IMR-90 (cell line): ENCODE data around the gene SLC15A3. TPM values are rescaled to one million over a fixed set of nuclear protein-coding genes. Genes with fewer than 3 reads are reported as not detected.

Source experiments
- ATAC-seq: fragments of 200-7000 bp; cut with Tn5 transposase; 2 replicates; pipeline ENCODE4 v1.9.1; 2020; ENCODE audit warnings: low read depth, mild to moderate bottlenecking, moderate library complexity
- BruUV-seq: library from RNA; stranded (reverse); fragments of 400-500 nt; replicated peaks from 2 replicates; lab custom pipeline; 2021; lab: Mats Ljungman, UMichigan
- CTCF ChIA-PET: fragments of 300-600 bp; formaldehyde crosslinking; extraction: SDS; loops from one replicate; lab custom pipeline; 2021; ENCODE audit warnings: antibody characterized with exemption; lab: Yijun Ruan, JAX
- POLR2A ChIA-PET: fragments of 300-600 bp; sonication (Branson Sonifier 250); formaldehyde crosslinking; loops from one replicate; lab custom pipeline; 2022; ENCODE audit warnings: antibody characterized with exemption; ENCODE audit not compliant: unreplicated experiment; lab: Charles Lee
- DNase-seq: peaks from one replicate; pipeline ENCODE4 v3.0.0; 2013
- H2AFZ ChIP-seq: replicated peaks from 2 replicates; pipeline ENCODE3; 2013; ENCODE audit warnings: low read length, mild to moderate bottlenecking; ENCODE audit not compliant: poor library complexity
- H2AK5ac ChIP-seq: 2 replicates; pipeline ENCODE4 v1.6.1; 2013; ENCODE audit warnings: low read depth, low read length, inconsistent platforms
- H2AK9ac ChIP-seq: replicated peaks from 2 replicates; pipeline ENCODE3; 2013; ENCODE audit warnings: mild to moderate bottlenecking, low read depth, low read length, moderate library complexity; ENCODE audit not compliant: poor library complexity
- H2BK120ac ChIP-seq: 2 replicates; pipeline ENCODE4 v1.6.1; 2013; ENCODE audit warnings: low read depth, low read length, inconsistent platforms
- H2BK15ac ChIP-seq: 3 replicates; pipeline ENCODE4 v1.6.1; 2013; ENCODE audit warnings: low read depth, low read length, inconsistent platforms
- H2BK20ac ChIP-seq: 2 replicates; pipeline ENCODE4 v1.6.1; 2013; ENCODE audit warnings: low read depth, mild to moderate bottlenecking, inconsistent platforms, low read length, moderate library complexity
- H2BK5ac ChIP-seq: 2 replicates; pipeline ENCODE4 v1.6.1; 2013; ENCODE audit warnings: mild to moderate bottlenecking, low read depth, low read length, inconsistent platforms; ENCODE audit not compliant: poor library complexity, severe bottlenecking
- H3K14ac ChIP-seq: replicated peaks from 2 replicates; pipeline ENCODE4 v1.6.1; 2013; ENCODE audit warnings: low read depth, low read length, inconsistent platforms
- H3K18ac ChIP-seq: 2 replicates; pipeline ENCODE4 v1.6.1; 2013; ENCODE audit warnings: low read depth, low read length, control low read depth
- H3K23ac ChIP-seq: 2 replicates; pipeline ENCODE4 v1.6.1; 2013; ENCODE audit warnings: low read depth, low read length, inconsistent platforms
- H3K27ac ChIP-seq: 2 replicates; pipeline ENCODE4 v1.5.1; 2013; ENCODE audit warnings: mild to moderate bottlenecking, control low read depth, low read length; ENCODE audit not compliant: insufficient read depth
- H3K27me3 ChIP-seq: 2 replicates; pipeline ENCODE4 v1.6.1; 2013; ENCODE audit warnings: low read length; ENCODE audit not compliant: control insufficient read depth, insufficient read depth
- H3K36me3 ChIP-seq: 2 replicates; pipeline ENCODE4 v1.6.1; 2013; ENCODE audit warnings: low read length, mixed read lengths; ENCODE audit not compliant: control insufficient read depth, insufficient read depth
- H3K4ac ChIP-seq: 2 replicates; pipeline ENCODE4 v1.6.1; 2013; ENCODE audit warnings: low read depth, low read length, inconsistent platforms
- H3K4me1 ChIP-seq: 2 replicates; pipeline ENCODE4 v1.6.1; 2013; ENCODE audit warnings: low read length, mixed read lengths; ENCODE audit not compliant: control insufficient read depth, insufficient read depth
- H3K4me2 ChIP-seq: 2 replicates; pipeline ENCODE4 v1.6.1; 2013; ENCODE audit warnings: low read depth, mild to moderate bottlenecking, control low read depth, low read length, moderate library complexity
- H3K4me3 ChIP-seq: 2 replicates; pipeline ENCODE4 v1.5.1; 2013; ENCODE audit warnings: low read depth, mild to moderate bottlenecking, control low read depth, low read length, moderate library complexity; ENCODE audit not compliant: insufficient read depth
- H3K56ac ChIP-seq: 2 replicates; pipeline ENCODE4 v1.6.1; 2013; ENCODE audit warnings: low read length, inconsistent platforms; ENCODE audit not compliant: insufficient read depth; ENCODE audit errors: extremely low read depth
- H3K79me1 ChIP-seq, 2 experiments: 2 replicates each; pipeline ENCODE4 v1.6.1; 2013; ENCODE audit warnings: low read length in 2 of 2, inconsistent platforms in 1 of 2, low read depth in 1 of 2
- H3K9ac ChIP-seq: 2 replicates; pipeline ENCODE4 v1.6.1; 2013; ENCODE audit warnings: low read depth, low read length, control low read depth
- H3K9me1 ChIP-seq: 2 replicates; pipeline ENCODE4 v1.6.1; 2013; ENCODE audit warnings: low read length, inconsistent platforms; ENCODE audit not compliant: insufficient read depth
- H3K9me3 ChIP-seq: 2 replicates; pipeline ENCODE4 v1.6.1; 2013; ENCODE audit warnings: low read length; ENCODE audit not compliant: control insufficient read depth, insufficient read depth
- H4K20me1 ChIP-seq: 2 replicates; pipeline ENCODE4 v1.6.1; 2013; ENCODE audit warnings: low read length, inconsistent platforms; ENCODE audit not compliant: insufficient read depth
- H4K5ac ChIP-seq: 2 replicates; pipeline ENCODE4 v1.6.1; 2013; ENCODE audit warnings: mild to moderate bottlenecking, low read depth, low read length, control low read depth
- H4K8ac ChIP-seq, 2 experiments: 2 replicates each; pipeline ENCODE4 v1.6.1; 2013; ENCODE audit warnings: low read depth in 2 of 2, low read length in 2 of 2, control low read depth in 1 of 2, inconsistent platforms in 1 of 2
- H4K91ac ChIP-seq: 2 replicates; pipeline ENCODE4 v1.6.1; 2013; ENCODE audit warnings: low read depth, low read length, inconsistent platforms; ENCODE audit not compliant: insufficient read depth
- BHLHE40 ChIP-seq: fragments of 150-350 bp; IDR thresholded peaks from 2 replicates; pipeline ENCODE4 v1.6.1; 2016; ENCODE audit warnings: mild to moderate bottlenecking, low read depth, low read length
- FOS ChIP-seq: fragments of 150-350 bp; IDR thresholded peaks from 2 replicates; pipeline ENCODE4 v1.6.1; 2016; ENCODE audit warnings: low read depth, low read length
- MAFK ChIP-seq: IDR thresholded peaks from 2 replicates; pipeline ENCODE4 v1.6.1; 2012; ENCODE audit warnings: low read depth, low read length, improper control_type of control experiment
- RAD21 ChIP-seq: IDR thresholded peaks from 2 replicates; pipeline ENCODE4 v1.6.1; 2012; ENCODE audit warnings: low read length, improper control_type of control experiment
- RCOR1 ChIP-seq: IDR thresholded peaks from 2 replicates; pipeline ENCODE4 v1.6.1; 2012; ENCODE audit warnings: mild to moderate bottlenecking, low read length, improper control_type of control experiment; ENCODE audit not compliant: insufficient replicate concordance
- RFX5 ChIP-seq: IDR thresholded peaks from 2 replicates; pipeline ENCODE4 v1.8.0; 2012; ENCODE audit warnings: low read depth, mild to moderate bottlenecking, low read length, moderate library complexity
- SMC3 ChIP-seq: fragments of 150-350 bp; IDR thresholded peaks from 2 replicates; pipeline ENCODE4 v1.6.1; 2016; ENCODE audit warnings: low read depth, mild to moderate bottlenecking, antibody characterized with exemption, low read length, moderate library complexity
- USF2 ChIP-seq: fragments of 150-350 bp; IDR thresholded peaks from 2 replicates; pipeline ENCODE4 v1.6.1; 2017; ENCODE audit warnings: mild to moderate bottlenecking, antibody characterized with exemption, low read length, low read depth
- WGBS, 2 experiments: methylation state at CpG; one replicate each; pipeline versions ENCODE4 v1.1.5 to v1.1.7; 2013; ENCODE audit warnings: missing lambda C conversion rate in 2 of 2; ENCODE audit not compliant: insufficient read length in 1 of 2; ENCODE audit errors: extremely low coverage in 2 of 2; 5-methylcytosine and 5-hydroxymethylcytosine counted together
- dilution Hi-C: fragments of 300-500 bp; cut with HindIII; formaldehyde crosslinking; loops from one replicate; pipeline ENCODE4 v1.14.3; 2018; ENCODE audit warnings: low sequenced_read_pairs; ENCODE audit not compliant: unreplicated experiment
- in situ Hi-C: fragments of 300-500 bp; cut with MboI; formaldehyde crosslinking; loops from 3 replicates; pipeline ENCODE4 v1.14.3; 2019; ENCODE audit warnings: low sequenced_read_pairs, inconsistent platforms, mixed read lengths
- intact Hi-C: fragments of 100-400 bp; cut with micrococcal nuclease; formaldehyde crosslinking; loops from 2 replicates; pipeline ENCODE4 v1.10.0; 2022
- polyA plus RNA-seq, 3 experiments: library from polyadenylated mRNA; depleted of rRNA; stranded (reverse); fragments of >200 nt; gene quantifications; 2 replicates each; pipeline ENCODE4 v1.2.3, GENCODE V29; 2012; ENCODE audit warnings: low replicate concordance in 1 of 3
- total RNA-seq: library from RNA; depleted of rRNA; stranded (reverse); fragments of >200 nt; gene quantifications from 2 replicates; pipeline ENCODE4 v1.2.3, GENCODE V29; 2012

Gene SLC15A3
- total and polyA plus RNA-seq, 2 of the 4 experiments (the other 2 are of a cell fraction): 3.2 to 4.4 TPM

- Histone ChIP-seq H3K23ac (no peak overlapping the region), H3K4me3 (no peak overlapping the region), H3K4me2 (no peak overlapping the region), H2BK120ac (no peak overlapping the region), H3K18ac (no peak overlapping the region), H2BK15ac (no peak overlapping the region), H3K9me1 (no peaks in the 10 kb centered on the region), H4K8ac (no peak overlapping the region), H3K14ac (no peak overlapping the region), H3K27me3 (peaks cover 5% of the 10 kb centered on the region), H2BK5ac (no peak overlapping the region), H3K4ac (no peak overlapping the region), H2BK20ac (no peak overlapping the region), H3K9ac (no peak overlapping the region), H2AFZ (peak overlapping the region; percentile 75), H4K5ac (no peak overlapping the region), H3K36me3 (no peaks in the 10 kb centered on the region), H3K9me3 (no peaks in the 10 kb centered on the region), H3K4me1 (peaks cover 12% of the 10 kb centered on the region), H3K56ac (no peak overlapping the region), H4K91ac (no peak overlapping the region), H3K79me1 (no peaks in the 10 kb centered on the region; a peak in 1 of 4 replicates), H4K20me1 (no peaks in the 10 kb centered on the region), H2AK5ac (0 out of 2 replicates have a peak overlapping the region, but pooled peaks have one; percentile 14), H3K27ac (no peak overlapping the region), H2AK9ac (no peak overlapping the region)
- TF ChIP-seq FOS (no peak), SMC3 (no peak), BHLHE40 (no peak), MAFK (no peak), RCOR1 (no peak), RAD21 (no peak), USF2 (no peak), RFX5 (no peak)
- ATAC-seq: no peak
- DNase-seq: peak; percentile 44
- WGBS, 2 experiments: 83% methylated on average over 1 of the region's 6 CpGs; no CpG with 5 or more reads in 1 of the 2 experiments
- intact Hi-C loops (no loop called here), dilution Hi-C loops (no loop called here), in situ Hi-C loops (no loop called here)
- BruUV-seq: no TSS peak
- ChIA-PET CTCF (no interaction called here), POLR2A (no interaction called here)
Observed at GRCh38 chr11:60953781-60954180, 1.8 kb upstream of the SLC15A3 start.
